ENCODE data around the gene ENO2. TPM values are rescaled to one million over a fixed set of nuclear protein-coding genes. Genes with fewer than 3 reads are reported as not detected.
"Not testable (repeated sequence)": the region's sequence is repeated elsewhere in the genome, so short reads cannot be mapped to it uniquely, and the experiment has no call there.

The ENO2 gene
- total and polyA plus RNA-seq, 2 donors from 2014 or later: 10.3 to 35.7 TPM

GRCh38 chr12:6883252-6883651 lies 31.1 kb upstream of the ENO2 start:
- H3K27me3 ChIP-seq (ENCODE audit: control insufficient read depth, insufficient read depth, low read length): no peaks in the 10 kb centered on the region
- no peak overlapping the region for H3K4me3 ChIP-seq (ENCODE audit: low read length in 3 of 3)
- peak in 1 of 5 donors; percentile 22 for DNase-seq
- H3K4me1 ChIP-seq (ENCODE audit: control insufficient read depth in 2 of 3, insufficient read depth in 2 of 3, low read depth in 1 of 3, low read length in 3 of 3): no peaks in the 10 kb centered on the region
- H3K36me3 ChIP-seq (ENCODE audit: control insufficient read depth in 2 of 3, insufficient read depth in 3 of 3, low read length in 3 of 3): peaks cover 0 to 8% (median 0%) of the 10 kb centered on the region in 3 donors
- intact Hi-C loops (cut with DNase I): no loop called here
- no peaks in the 10 kb centered on the region for H3K9me3 ChIP-seq (ENCODE audit: control insufficient read depth in 2 of 3, insufficient read depth in 1 of 3, low read length in 3 of 3)
- H3K27ac ChIP-seq (ENCODE audit: low read depth in 2 of 2, low read length in 2 of 2): no peak overlapping the region
- H3K9ac ChIP-seq (ENCODE audit: low read length in 3 of 3): no peak overlapping the region
- FAIRE-seq: no peak
- TF ChIP-seq CTCF (IDR thresholded peaks at IDR 0.05; ENCODE audit: borderline replicate concordance, extremely low read depth, insufficient read depth): no peak

DNA sequence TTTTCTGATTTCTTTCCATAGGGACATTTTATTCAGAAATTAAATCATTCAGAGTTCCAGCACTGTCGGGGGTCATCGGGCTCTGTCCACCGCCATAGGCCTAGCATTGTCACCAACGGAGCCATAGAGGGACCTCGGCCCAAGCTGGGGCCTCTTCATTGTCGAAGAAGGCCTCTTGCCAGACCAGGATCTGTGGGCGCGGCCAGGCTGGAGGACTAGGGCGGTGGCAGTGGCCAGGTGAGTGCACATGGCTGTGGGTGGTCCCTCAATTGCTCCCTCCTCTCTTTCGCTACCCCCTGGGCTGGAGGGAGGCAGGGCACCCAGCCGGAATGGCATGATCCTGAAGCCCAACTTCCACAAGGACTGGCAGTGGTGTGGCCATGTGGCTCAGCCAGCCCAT lies 30.7 kb upstream of the ENO2 start:
- Histone ChIP-seq H3K27ac (ENCODE audit: low read depth in 2 of 2, low read length in 2 of 2) (no peak overlapping the region), H3K9ac (ENCODE audit: low read length in 3 of 3) (no peak overlapping the region), H3K36me3 (ENCODE audit: control insufficient read depth in 2 of 3, insufficient read depth in 3 of 3, low read length in 3 of 3) (peaks cover 0 to 8% (median 0%) of the 10 kb centered on the region in 3 donors), H3K4me3 (ENCODE audit: low read length in 3 of 3) (no peak overlapping the region), H3K27me3 (ENCODE audit: control insufficient read depth, insufficient read depth, low read length) (no peaks in the 10 kb centered on the region), H3K4me1 (ENCODE audit: control insufficient read depth in 2 of 3, insufficient read depth in 2 of 3, low read depth in 1 of 3, low read length in 3 of 3) (no peaks in the 10 kb centered on the region), H3K9me3 (ENCODE audit: control insufficient read depth in 2 of 3, insufficient read depth in 1 of 3, low read length in 3 of 3) (no peaks in the 10 kb centered on the region)
- intact Hi-C loops (cut with DNase I): no loop called here
- no peak for TF ChIP-seq CTCF (IDR thresholded peaks at IDR 0.05; ENCODE audit: borderline replicate concordance, extremely low read depth, insufficient read depth)
- DNase-seq: peak in 2 of 5 donors; percentile 39 to 65
- no peak for FAIRE-seq

- Histone ChIP-seq H3K27ac (ENCODE audit: low read depth in 2 of 2, low read length in 2 of 2) (no peak overlapping the region), H3K4me1 (ENCODE audit: control insufficient read depth in 2 of 3, insufficient read depth in 2 of 3, low read depth in 1 of 3, low read length in 3 of 3) (no peaks in the 10 kb centered on the region), H3K27me3 (ENCODE audit: control insufficient read depth, insufficient read depth, low read length) (no peaks in the 10 kb centered on the region), H3K36me3 (ENCODE audit: control insufficient read depth in 2 of 3, insufficient read depth in 3 of 3, low read length in 3 of 3) (peaks cover 0 to 8% (median 0%) of the 10 kb centered on the region in 3 donors), H3K4me3 (ENCODE audit: low read length in 3 of 3) (no peak overlapping the region), H3K9ac (ENCODE audit: low read length in 3 of 3) (no peak overlapping the region), H3K9me3 (ENCODE audit: control insufficient read depth in 2 of 3, insufficient read depth in 1 of 3, low read length in 3 of 3) (no peaks in the 10 kb centered on the region)
- FAIRE-seq (no peak), DNase-seq (peak in 2 of 5 donors; percentile 40 to 66)
- TF ChIP-seq CTCF (IDR thresholded peaks at IDR 0.05; ENCODE audit: borderline replicate concordance, extremely low read depth, insufficient read depth): no peak
- intact Hi-C loops (cut with DNase I): no loop called here
Observed at GRCh38 chr12:6884539-6884938, 29.8 kb upstream of the ENO2 start.

- H3K36me3 ChIP-seq (ENCODE audit: control insufficient read depth in 2 of 3, insufficient read depth in 3 of 3, low read length in 3 of 3); H3K27me3 ChIP-seq (ENCODE audit: control insufficient read depth, insufficient read depth, low read length); H3K9ac ChIP-seq (ENCODE audit: low read length in 3 of 3); FAIRE-seq; H3K9me3 ChIP-seq (ENCODE audit: control insufficient read depth in 2 of 3, insufficient read depth in 1 of 3, low read length in 3 of 3); intact Hi-C loops (cut with DNase I); H3K4me1 ChIP-seq (ENCODE audit: control insufficient read depth in 2 of 3, insufficient read depth in 2 of 3, low read depth in 1 of 3, low read length in 3 of 3); H3K4me3 ChIP-seq (ENCODE audit: low read length in 3 of 3); H3K27ac ChIP-seq (ENCODE audit: low read depth in 2 of 2, low read length in 2 of 2): not testable (repeated sequence)
- DNase-seq: peak in 1 of 5 donors; percentile 25
Observed at GRCh38 chr12:6886206-6886999, 28.0 kb upstream of the ENO2 start.
